Measurements from ENCODE around the gene RNF207.

DNA sequence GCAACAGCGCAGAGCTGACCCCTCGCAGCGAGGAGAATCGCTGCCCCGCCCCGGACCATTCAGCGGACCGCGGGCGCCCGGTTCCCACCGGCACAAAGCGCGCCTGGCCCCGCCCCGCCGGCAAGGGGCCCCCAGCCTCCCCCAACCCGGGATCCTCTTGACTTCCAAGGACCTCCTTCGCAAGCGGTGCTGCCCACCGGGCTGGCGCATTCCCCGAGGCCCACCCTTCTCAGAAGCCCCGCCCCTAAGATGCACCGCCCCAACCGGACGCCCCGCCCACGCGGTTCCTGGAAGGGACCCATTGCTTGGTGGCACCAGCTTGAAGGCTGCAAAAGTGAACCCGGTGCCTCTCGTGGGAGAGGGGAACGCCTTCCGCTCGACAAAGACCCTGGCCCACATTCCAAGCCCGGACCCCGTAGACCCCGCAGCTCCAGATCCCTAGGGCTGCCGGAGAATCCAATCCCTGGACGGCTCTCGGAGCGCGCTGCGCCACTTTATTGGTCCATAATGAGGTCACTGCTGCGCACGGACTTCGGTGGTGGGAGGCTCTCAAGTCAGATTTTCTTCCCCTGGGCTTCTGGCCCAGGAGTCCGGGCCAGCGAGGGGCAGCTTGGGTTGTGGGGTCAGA lies 40.1 kb downstream of the RNF207 start:
- TF ChIP-seq, protein P1, sequence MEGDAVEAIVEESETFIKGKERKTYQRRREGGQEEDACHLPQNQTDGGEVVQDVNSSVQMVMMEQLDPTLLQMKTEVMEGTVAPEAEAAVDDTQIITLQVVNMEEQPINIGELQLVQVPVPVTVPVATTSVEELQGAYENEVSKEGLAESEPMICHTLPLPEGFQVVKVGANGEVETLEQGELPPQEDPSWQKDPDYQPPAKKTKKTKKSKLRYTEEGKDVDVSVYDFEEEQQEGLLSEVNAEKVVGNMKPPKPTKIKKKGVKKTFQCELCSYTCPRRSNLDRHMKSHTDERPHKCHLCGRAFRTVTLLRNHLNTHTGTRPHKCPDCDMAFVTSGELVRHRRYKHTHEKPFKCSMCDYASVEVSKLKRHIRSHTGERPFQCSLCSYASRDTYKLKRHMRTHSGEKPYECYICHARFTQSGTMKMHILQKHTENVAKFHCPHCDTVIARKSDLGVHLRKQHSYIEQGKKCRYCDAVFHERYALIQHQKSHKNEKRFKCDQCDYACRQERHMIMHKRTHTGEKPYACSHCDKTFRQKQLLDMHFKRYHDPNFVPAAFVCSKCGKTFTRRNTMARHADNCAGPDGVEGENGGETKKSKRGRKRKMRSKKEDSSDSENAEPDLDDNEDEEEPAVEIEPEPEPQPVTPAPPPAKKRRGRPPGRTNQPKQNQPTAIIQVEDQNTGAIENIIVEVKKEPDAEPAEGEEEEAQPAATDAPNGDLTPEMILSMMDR (conservative IDR thresholded peaks at IDR 0.05; ENCODE audit: low read length), result no peak
- TF ChIP-seq EZH2phosphoT487 (IDR thresholded peaks at IDR 0.05; ENCODE audit: borderline replicate concordance), result no peak

Measured in Loucy (cell line).